Dermis lymphatic vessel endothelial cell (primary cell): Measurements from ENCODE around the gene NOL3. TPM values are rescaled to one million over a fixed set of nuclear protein-coding genes. Genes with fewer than 3 reads are reported as not detected.

Source experiments
- total RNA-seq: library from RNA; depleted of rRNA; stranded (reverse); fragments of >200 nt; gene quantifications from 2 replicates; pipeline ENCODE4 v1.2.1, GENCODE V29; 2014

Gene NOL3
- total RNA-seq = 4.0 and 4.9 TPM in 2 replicates

DNA sequence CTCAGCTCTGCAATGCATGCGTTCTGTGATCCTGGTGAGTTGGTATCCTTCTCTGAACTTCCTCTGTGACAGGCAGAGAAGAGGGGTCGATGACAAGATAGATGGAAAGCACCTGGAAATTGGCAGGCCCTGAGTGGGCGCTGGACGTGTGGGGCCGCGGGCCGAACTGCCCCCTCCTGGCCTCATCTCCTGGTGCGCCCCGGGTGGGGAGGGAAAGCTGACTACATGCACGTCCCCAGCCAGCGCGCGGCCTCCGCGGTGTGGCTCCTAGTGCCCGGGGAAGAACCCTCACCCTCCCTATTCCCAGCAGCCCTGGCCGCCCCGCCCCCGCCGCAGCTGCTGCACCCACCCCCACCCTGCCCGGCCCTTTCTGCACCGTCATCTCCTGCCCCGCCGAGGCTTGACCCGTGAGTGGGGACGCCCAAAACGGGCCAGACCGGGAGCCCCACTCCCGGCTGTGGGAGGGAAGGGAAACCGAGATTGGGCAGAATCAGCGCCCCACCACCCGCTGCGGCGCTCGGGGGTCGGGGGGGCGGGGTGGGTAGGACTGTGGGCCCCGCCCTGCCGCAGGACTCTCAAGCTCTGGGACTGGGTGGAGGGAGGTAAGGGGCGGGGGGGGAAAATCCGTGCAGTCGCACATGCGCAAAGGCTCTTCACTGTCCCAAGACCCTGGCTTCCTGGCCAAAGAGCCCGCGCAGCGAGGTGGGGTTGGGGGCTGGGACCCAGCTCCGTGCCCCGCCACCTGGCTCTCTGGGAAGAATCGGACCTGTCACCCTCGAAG lies at the start of gene NOL3:
Gene NOL3 (plus strand): TSS at position 371 of the 781 bp plus-strand sequence.

DNA sequence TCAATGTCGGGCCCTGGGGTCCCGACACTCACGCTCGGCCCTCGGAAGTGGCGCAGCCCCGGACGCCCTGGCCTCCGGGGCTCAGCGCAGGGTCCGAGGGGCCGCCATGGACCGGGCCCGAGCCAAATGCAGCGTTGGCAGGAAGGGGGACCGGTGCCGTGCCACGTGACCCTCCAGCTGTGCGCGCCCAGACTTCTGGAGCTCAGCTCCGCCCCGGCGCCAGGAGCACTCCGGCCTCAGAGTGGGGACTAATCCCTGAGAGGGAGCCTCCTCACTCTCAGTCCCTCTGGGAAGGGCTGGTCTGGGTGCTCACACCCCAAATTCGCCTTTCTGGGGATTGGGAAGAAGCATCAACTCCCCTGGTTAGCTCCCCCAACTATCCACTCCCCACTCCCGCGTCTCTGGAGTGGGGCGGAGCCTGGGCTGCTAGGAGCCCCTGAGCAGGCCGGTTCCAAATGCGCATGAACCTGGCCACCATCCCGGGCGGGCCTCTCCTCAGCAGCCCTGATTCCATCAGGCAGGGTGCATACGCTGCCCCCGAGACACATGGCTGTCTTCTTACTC lies 19.4 kb upstream of the NOL3 start, which contains the start of gene B3GNT9:
Gene B3GNT9 (minus strand): TSS at position 166 of the 564 bp plus-strand sequence. CDS start 513 bp downstream, outside the sequence.

DNA sequence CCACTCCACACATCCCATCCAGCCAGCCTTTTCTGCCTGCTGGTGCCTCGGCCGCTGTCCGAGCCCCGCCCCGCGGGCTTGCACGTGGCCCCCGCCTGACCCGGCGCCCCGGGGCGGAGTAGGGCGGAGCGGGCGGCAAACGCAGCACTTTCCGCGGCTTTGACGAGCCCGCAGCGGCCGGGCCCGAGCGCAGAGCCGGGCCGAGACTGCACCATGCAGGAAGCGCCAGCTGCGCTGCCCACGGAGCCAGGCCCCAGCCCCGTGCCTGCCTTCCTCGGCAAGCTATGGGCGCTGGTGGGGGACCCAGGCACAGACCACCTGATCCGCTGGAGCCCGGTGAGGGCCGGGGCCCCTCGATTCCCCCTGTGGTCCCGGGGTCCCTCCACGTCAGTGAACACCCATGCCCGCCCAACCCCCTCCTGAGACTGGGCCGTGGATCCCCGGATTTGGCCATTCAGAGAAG lies 5.7 kb upstream of the NOL3 start, which contains the start of gene HSF4:
Gene HSF4 (plus strand): TSS at position 147 of the 463 bp plus-strand sequence. CDS start 67 bp downstream, at position 214.

DNA sequence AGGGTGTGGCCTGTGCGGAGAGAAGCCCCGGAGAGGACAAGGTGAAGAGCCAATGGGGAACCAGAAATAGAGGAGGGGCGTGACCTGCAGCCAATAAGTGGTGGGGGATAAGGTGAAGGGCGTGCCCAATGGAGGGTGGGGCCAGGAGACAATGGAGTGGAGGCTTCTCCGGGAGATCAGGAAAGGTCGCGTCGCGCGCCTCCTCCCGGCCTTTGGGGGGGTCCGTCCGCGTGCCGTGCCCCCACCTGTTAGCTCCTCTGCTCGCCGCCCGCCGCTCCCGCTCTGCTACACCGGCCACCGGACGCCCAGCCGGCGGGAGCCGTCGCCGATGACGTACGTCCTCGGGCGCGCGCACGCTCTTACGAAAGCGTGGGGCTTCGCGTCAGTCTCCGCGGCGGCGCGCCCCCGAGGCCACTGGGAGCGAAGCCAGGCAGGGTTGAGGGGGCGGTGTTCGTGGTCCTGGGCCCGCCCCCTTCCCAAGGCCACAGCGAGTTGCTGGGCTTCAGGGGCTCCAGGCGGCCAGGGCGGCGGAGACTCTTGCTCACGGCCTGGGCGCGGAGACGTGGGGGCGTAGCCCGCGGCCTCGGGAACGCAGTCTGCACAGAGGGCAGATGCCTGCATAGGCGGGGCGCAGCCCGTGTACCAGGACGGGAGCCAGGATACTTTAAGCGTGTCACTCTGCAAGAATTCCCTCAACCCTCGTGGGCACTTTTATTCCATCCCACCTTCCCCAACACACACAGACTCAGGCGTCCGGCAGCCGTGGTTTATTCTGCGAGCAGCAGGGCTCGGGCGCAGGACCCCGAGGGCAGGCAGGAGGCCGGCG lies 13.5 kb downstream of the NOL3 start, which contains the start of gene MATCAP1:
Gene MATCAP1 (minus strand): TSS at position 337 of the 826 bp plus-strand sequence. CDS start 3,353 bp downstream, outside the sequence.

DNA sequence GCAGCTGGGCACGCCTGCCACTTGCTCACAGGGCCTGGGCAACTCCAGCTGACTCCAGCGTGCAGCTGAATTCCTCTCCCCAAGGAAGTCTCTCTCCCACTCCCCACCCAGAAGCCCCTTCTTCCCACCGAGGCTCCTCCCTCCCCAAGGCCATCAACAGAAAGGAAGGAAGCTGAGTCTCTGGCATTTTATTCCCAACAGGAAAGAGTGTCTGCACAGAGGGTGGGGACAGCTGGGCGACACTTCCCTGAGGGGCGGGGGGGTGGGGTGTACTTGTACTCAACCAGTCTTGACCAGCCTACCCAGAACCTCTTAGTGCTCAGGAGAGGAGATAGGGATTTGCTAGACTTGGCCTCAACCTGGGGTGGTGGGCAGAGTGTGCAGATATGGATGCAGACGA lies 19.7 kb downstream of the NOL3 start, which contains the start of gene EXOC3L1:
Gene EXOC3L1 (minus strand): TSS at position 96 of the 400 bp plus-strand sequence. CDS start 460 bp downstream, outside the sequence.

DNA sequence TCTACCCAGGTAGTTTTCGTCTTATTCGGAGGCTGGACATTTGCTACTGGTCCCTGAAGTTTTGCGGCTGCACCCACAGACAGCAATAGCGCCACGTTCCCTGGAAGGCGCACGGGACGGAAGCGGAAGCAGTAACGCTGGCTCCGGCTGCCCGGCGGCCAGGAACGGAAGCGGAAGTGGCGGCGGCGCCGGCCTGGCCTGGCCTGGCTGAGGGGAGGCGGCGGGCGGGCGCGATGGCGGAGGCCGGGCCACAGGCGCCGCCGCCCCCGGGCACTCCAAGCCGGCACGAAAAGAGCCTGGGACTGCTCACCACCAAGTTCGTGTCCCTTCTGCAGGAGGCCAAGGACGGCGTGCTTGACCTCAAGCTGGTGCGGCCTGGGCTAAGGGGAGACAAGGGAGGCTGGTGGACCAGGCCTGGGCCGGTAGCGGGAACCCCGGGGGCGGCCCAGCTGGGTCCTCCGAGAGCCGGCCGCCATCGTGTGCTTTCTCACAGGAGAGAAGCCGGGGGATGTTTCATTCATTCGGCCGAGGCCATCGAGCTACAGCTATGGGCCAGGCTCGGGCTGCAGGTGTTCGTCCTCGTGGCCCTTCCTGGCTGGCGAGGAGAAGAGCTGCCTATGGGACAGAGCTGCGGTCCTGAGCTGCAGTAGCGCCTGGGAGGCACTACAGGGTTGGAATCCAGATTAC lies 21.8 kb downstream of the NOL3 start, which contains the start of gene E2F4:
Gene E2F4 (plus strand): TSS at position 161 of the 687 bp plus-strand sequence. CDS start 73 bp downstream, at position 234.

DNA sequence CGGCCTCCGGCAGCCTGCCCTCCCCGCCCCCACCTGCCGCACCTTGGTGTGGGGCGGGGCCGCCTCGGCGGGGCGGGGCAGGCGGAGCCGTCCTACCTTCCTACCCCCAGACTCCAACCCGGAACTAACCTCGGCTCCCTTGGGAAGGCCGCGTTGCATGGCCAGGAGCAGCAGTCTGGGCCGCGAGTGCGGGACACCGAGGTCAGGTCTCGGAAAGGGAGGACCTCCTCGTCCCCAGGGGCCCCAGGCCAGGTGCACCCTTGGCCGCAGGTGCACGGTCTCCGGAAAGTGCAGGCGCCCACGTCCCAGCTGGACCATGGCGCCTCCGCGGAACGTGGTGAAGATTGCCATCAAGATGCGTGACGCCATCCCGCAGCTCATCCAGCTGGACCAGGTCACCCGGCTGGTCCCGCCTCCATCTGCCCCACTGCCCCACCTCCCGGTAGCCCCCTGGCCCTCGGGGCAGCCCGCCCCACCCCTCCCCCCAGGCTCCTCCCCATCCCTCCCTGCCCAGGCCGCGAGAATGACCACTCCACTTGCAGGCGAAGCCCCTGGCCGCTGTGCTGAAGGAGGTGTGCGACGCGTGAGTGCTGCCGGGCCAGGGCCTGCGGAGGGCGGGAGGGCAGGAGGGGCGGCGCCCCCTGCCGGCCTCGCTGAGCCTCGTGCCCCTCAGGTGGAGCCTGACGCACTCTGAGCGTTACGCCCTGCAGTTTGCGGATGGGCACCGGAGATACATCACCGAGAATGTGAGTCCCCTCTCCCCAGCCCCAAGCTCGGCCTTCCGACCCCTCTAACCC lies 28.9 kb downstream of the NOL3 start, which contains the start of gene ELMO3:
Gene ELMO3 (plus strand): TSS at position 121 of the 797 bp plus-strand sequence. CDS start 196 bp downstream, at position 317.

Other genes starting within 250 kb of the NOL3 start
- gene RRAD, start 245.0 kb upstream of the NOL3 start, total RNA-seq = 0.22 and 0.43 TPM in 2 replicates
- 126 and 151 TPM in 2 replicates for gene CIAO2B, start 236.1 kb upstream of the NOL3 start, total RNA-seq
- 13.8 and 15.1 TPM in 2 replicates for gene CES2, start 235.0 kb upstream of the NOL3 start, total RNA-seq
- gene CES3, start 209.3 kb upstream of the NOL3 start, total RNA-seq = under 0.01 TPM in 1 of 2 replicates, not detected in the other
- gene CES4A, start 181.9 kb upstream of the NOL3 start, total RNA-seq = 0.60 and 2.0 TPM in 2 replicates
- gene CBFB, start 141.4 kb upstream of the NOL3 start, total RNA-seq = 47.6 and 71.9 TPM in 2 replicates
- gene PHAF1, start 60.6 kb upstream of the NOL3 start, total RNA-seq = 10.0 and 11.8 TPM in 2 replicates
- gene B3GNT9, start 19.5 kb upstream of the NOL3 start, total RNA-seq = 4.0 and 8.0 TPM in 2 replicates
- 14.0 and 20.4 TPM in 2 replicates for gene TRADD, start 10.6 kb upstream of the NOL3 start, total RNA-seq
- 5.6 and 6.1 TPM in 2 replicates for gene FBXL8, start 10.6 kb upstream of the NOL3 start, total RNA-seq
- gene HSF4, start 5.8 kb upstream of the NOL3 start, total RNA-seq = 0.54 and 1.1 TPM in 2 replicates
- gene MATCAP1, start 13.4 kb downstream of the NOL3 start, total RNA-seq = 4.6 and 8.7 TPM in 2 replicates
- 47.2 and 80.1 TPM in 2 replicates for gene EXOC3L1, start 19.6 kb downstream of the NOL3 start, total RNA-seq
- gene E2F4, start 21.6 kb downstream of the NOL3 start, total RNA-seq = 46.4 and 62.6 TPM in 2 replicates
- 0.65 and 0.86 TPM in 2 replicates for gene ELMO3, start 28.6 kb downstream of the NOL3 start, total RNA-seq
- 25.7 and 27.7 TPM in 2 replicates for gene TMEM208, start 56.6 kb downstream of the NOL3 start, total RNA-seq
- gene FHOD1, start 76.9 kb downstream of the NOL3 start, total RNA-seq = 11.9 and 14.4 TPM in 2 replicates
- 0.33 and 0.34 TPM in 2 replicates for gene SLC9A5, start 78.4 kb downstream of the NOL3 start, total RNA-seq
- gene PLEKHG4, start 109.0 kb downstream of the NOL3 start, total RNA-seq = 7.5 and 9.8 TPM in 2 replicates
- gene KCTD19, start 156.2 kb downstream of the NOL3 start, total RNA-seq = not detected in 2 replicates
- gene LRRC36, start 156.3 kb downstream of the NOL3 start, total RNA-seq = 0.11 TPM in 1 of 2 replicates, not detected in the other
- gene TPPP3, start 223.0 kb downstream of the NOL3 start, total RNA-seq = 0.09 and 0.11 TPM in 2 replicates
- gene ZDHHC1, start 245.9 kb downstream of the NOL3 start, total RNA-seq = 4.2 and 6.0 TPM in 2 replicates